ENCODE data around the gene ERC2. TPM values are rescaled to one million over a fixed set of nuclear protein-coding genes. Genes with fewer than 3 reads are reported as not detected.

ERC2 gene
- total RNA-seq, 1 donor = 0.43 TPM

- TF ChIP-seq CTCF (IDR thresholded peaks at IDR 0.05; ENCODE audit: insufficient read depth, low read depth, low read length) = no peak
These were observed 899.2 kb downstream of the ERC2 start for GRCh38 chr3:55569033-55569599.

DNA sequence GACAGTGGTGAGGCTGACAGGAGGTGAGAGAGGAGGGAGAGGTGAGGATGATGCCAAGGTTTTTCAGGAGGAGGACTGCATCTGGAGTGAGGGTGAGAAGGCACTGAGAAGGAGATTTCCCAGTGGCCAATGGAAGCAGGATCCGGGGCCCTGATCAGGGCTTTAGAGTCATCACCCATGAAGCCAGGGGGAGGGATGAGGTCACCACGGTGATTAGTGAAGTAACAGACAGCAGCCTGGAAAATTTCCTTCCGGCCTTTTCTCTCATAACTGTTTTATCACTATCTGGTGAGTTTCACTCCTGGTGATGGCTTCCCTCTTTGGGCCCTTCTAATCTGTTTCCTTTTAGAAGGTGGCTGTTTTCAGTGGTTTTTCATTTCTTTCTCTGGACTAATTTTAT lies 900.7 kb downstream of the ERC2 start:
- no peak for TF ChIP-seq CTCF (IDR thresholded peaks at IDR 0.05; ENCODE audit: insufficient read depth, low read depth, low read length)
- H3K4me3 ChIP-seq (ENCODE audit: low read depth, low read length) = no peak overlapping the region
- no peak for DNase-seq (ENCODE audit: low read depth)

More at GRCh38 chr3:55569033-55569599, 899.2 kb downstream of the ERC2 start:
- no peak for DNase-seq (ENCODE audit: low read depth)
- H3K4me3 ChIP-seq (ENCODE audit: low read depth, low read length) = no peak overlapping the region

DNA sequence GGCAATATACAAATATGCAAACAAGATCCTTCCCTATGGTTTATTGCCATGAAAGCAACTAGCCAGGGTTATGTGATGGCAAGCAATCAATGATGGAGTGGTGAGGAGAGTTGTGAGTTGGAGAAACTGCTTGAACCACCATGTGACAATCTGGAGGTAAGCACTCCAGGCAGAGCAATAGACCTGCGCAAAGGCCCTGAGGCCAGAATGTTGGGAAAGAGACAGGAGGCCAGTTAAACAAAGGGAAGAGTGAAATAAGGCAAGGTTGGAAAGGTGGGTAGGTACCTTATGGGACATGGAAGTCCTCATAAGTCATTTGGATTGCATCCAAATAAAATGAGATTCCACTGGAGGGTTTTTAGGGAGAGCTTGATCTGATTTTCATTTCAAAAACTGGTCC lies 901.1 kb downstream of the ERC2 start:
- no peak for DNase-seq (ENCODE audit: low read depth)
- no peak for TF ChIP-seq CTCF (IDR thresholded peaks at IDR 0.05; ENCODE audit: insufficient read depth, low read depth, low read length)
- H3K4me3 ChIP-seq (ENCODE audit: low read depth, low read length) = no peak overlapping the region

DNA sequence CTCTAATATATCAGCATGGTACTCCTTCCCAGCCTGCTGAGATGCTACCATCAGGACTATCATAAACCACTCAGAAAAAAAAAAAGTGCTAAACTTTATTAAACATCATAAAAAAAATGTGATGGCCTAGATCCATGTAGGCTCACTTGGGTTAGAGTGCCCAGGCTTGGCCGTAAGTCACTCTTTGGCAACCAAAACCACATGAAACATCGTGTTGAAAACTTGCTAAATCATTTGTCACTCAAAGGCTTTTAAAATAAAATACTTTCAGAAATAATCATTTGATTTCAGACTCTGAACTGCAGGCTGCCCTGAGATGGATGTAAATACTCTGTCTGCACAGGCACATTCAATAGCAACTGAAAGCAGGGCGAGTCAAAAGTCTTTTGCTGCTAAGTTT lies 902.7 kb downstream of the ERC2 start:
- no peak for DNase-seq (ENCODE audit: low read depth)
- H3K4me3 ChIP-seq (ENCODE audit: low read depth, low read length) = no peak overlapping the region
- TF ChIP-seq CTCF (IDR thresholded peaks at IDR 0.05; ENCODE audit: insufficient read depth, low read depth, low read length) = no peak

- DNase-seq (ENCODE audit: low read depth) = peak; percentile 31
- H3K4me3 ChIP-seq (ENCODE audit: low read depth, low read length) = no peak overlapping the region
- TF ChIP-seq CTCF (IDR thresholded peaks at IDR 0.05; ENCODE audit: insufficient read depth, low read depth, low read length) = no peak
These were observed 903.5 kb downstream of the ERC2 start for GRCh38 chr3:55564726-55565125.

DNA sequence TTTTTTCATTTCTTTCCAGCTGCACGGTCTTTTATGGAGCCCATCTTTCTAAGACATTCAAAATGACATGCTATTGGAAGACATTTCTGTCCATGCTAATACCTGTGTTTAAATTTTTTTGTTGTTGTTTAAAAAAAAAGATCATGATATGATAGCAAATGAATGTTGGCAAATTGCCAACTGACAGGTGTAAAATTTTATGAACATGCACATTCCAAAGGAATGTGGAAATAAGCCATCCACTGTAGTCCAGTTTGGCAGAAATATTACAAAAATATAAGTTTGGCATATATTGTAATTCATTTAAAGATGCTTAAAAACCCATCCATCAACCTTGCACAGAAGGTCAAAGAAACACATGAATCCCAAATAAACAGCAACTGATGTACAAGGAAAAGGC lies 905.6 kb downstream of the ERC2 start:
- DNase-seq (ENCODE audit: low read depth) = no peak
- H3K4me3 ChIP-seq (ENCODE audit: low read depth, low read length) = no peak overlapping the region
- no peak for TF ChIP-seq CTCF (IDR thresholded peaks at IDR 0.05; ENCODE audit: insufficient read depth, low read depth, low read length)

Measured in fibroblast of villous mesenchyme (primary cell).